LNCAP (cell line): ENCODE measurements around the gene IAH1.

Experiments
- TF ChIP-seq, protein P1 (sequence below): fragments of 450-650 bp; IDR thresholded peaks from 2 replicates; pipeline ENCODE4 v1.5.1; 2017; ENCODE audit warnings: mild to moderate bottlenecking

IAH1 gene

DNA sequence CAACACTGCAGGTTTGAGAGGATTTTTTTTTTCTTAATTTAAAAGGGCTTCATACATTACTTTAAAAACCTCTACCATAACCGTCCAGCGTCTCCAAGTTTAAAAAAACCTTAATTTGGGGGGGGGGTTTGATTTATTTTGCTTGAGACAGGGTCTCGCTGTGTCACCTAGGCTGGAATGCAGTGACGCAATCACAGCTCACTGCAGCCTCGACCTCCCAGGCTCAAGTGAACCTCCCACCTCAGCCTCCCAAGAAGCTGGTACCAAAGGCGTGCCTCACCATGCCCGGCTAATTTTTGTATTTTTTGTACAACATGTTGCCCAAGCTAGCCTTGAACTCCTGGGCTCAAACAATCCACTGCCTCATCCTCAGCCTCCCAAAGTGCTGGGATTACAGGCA lies 44.4 kb downstream of the IAH1 start:
- TF ChIP-seq, protein P1, sequence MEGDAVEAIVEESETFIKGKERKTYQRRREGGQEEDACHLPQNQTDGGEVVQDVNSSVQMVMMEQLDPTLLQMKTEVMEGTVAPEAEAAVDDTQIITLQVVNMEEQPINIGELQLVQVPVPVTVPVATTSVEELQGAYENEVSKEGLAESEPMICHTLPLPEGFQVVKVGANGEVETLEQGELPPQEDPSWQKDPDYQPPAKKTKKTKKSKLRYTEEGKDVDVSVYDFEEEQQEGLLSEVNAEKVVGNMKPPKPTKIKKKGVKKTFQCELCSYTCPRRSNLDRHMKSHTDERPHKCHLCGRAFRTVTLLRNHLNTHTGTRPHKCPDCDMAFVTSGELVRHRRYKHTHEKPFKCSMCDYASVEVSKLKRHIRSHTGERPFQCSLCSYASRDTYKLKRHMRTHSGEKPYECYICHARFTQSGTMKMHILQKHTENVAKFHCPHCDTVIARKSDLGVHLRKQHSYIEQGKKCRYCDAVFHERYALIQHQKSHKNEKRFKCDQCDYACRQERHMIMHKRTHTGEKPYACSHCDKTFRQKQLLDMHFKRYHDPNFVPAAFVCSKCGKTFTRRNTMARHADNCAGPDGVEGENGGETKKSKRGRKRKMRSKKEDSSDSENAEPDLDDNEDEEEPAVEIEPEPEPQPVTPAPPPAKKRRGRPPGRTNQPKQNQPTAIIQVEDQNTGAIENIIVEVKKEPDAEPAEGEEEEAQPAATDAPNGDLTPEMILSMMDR: no peak

GRCh38 chr2:9519250-9519649 lies 44.9 kb downstream of the IAH1 start:
- TF ChIP-seq, protein P1: no peak

DNA sequence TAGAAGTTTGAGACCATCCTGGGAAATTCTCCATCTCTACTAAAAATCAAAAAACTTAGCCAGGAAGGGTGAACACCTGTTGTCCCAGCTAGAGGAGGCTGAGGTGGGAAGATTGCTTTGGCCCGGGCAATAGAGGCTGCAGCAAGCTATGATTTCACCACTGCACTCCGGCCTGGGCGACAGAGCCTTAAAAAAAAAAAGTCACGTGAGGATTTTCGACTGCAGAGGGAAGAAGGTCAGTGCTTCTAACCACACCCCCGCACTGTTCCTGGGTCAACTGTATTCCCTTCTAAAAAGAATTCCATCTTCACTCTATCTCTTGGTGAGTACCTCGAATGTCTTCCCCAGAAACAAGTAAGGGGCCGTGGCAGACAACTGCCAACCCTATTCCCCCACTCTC lies 49.9 kb downstream of the IAH1 start:
- TF ChIP-seq, protein P1: no peak

DNA sequence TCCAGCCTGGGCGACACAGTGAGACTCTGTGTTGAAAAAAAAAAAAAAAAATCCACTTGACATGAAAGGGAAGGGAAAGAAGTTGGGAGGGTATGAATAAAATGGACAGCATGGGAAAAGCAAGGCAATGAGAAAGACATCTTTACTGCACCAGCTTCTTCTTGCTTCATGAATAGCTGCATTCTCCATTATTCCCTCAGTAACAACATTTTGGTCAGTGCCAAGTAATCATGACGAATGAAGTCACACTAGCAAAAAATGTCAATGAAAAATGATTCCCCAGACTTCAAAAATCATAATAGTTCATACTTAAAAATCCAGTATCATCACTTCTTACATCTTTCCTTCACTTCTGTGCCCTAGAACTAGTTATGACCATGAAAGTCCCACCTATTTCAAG lies 50.9 kb downstream of the IAH1 start:
- TF ChIP-seq, protein P1: no peak

DNA sequence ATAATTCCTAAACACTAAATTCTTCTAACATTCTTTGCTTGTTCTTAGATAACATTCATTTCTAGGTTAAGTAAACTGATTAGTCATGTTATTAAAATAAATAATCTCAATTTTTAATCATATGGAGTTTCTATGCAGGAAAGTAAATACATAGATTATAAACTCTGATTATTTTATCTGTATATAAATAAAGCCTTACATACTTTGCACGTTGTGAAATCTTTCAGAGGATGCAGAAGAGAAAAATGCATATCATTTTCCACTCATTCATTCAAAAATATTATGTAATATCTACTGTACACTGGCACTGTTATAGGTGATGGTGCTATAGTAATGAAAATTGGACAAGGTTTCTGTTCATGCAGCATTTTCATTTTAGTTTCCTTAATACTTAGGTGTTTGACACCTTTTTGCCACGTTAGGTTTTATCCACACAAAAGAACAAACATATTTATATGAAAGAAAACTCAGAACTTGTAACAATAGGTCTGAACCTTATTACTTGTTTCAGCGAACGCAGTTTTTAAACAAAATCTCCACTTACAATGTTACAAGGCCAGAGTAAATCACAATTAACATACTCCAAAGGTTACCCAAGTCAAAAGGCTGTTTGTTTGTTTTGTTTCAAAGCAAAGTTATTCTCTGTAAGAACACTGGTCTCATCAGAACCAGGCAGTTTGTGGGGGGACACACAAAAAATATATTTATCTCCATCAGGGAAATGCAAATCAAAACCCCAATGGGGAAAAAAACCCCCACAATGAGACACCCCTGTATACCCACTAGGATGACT lies 53.8 kb downstream of the IAH1 start:
- TF ChIP-seq, protein P1: no peak

GRCh38 chr2:9532421-9532820 lies 58.1 kb downstream of the IAH1 start:
- TF ChIP-seq, protein P1: no peak

DNA sequence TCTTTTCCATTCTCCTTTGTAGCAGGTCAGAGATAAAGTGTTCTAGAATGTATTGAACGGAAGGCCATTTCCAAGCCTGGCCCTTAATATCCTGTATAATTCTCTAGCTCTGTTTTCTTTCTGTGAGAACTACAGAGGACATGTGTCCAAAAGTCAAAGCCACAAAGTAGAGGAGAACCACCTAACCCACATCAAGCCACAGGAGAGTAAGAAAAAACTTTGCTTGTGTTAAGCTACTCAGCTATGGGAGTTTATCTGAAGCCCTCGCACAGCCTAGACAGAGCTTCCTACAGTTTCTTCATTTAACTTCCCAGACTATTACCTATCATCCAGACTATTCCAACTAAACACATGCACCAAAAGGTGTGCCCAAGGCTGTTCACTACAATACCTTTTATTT lies 59.3 kb downstream of the IAH1 start:
- TF ChIP-seq, protein P1: no peak

GRCh38 chr2:9535177-9535576 lies 60.8 kb downstream of the IAH1 start:
- TF ChIP-seq, protein P1: no peak
